GM11168 (cell line): Measurements from ENCODE around the gene LIN52.

Source experiments
- in situ Hi-C: fragments of 300-500 bp; cut with MboI; formaldehyde crosslinking; loops from one replicate; pipeline ENCODE4 v1.12.0; 2022; ENCODE audit warnings: low sequenced_read_pairs; ENCODE audit not compliant: unreplicated experiment

The LIN52 gene

DNA sequence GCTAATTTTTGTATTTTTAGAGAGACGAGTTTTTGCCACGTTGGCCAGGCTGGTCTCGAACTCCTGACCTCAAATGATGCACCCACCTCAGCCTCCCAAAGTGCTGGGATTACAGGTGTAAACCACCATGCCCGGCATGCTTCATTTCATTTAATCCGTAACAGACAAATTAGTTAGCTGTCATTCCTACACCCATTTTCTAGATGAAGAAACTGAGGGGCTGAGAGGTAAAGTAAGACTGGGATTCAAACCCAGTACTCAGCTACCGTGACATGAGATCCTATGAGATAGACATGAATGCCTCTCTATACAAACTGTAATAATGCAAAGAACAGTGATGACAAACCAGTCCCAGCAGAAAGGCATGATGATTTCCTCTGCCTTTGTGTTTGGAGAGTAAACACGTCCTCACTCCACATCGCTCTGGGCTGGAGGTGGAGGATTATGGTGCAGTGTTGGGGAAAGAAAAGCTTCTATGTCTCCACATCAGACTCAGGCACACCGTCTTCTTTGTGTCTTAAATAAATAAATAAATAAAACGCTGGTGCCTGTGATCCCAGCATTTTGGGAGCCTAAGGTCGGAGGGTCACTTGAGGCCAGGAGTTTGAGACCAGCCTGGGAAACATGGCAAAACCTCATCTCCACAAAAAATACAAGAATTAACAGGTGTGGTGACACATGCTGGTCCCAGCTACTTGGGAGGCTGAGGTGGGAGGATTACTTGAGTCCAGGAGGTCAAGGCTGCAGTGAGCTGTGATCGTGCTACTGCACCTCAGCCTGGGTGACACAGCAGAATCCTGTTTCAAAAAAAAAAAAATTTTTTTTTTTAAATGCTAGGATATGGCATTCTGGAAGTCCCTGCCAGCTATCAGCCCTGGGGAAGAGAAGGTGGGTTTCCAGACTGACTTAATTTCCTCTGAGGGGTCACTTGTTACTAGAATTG lies 164.9 kb downstream of the LIN52 start:
- in situ Hi-C loops = loop anchor here (10.0 kb wide), 1 partner anchor 135 kb away; no protein-coding TSS in a partner anchor
